ENCODE measurements around the gene WDR38.
A peak's percentile ranks its signal among the peaks of the same experiment; 100 is the strongest.

Gene WDR38

GRCh38 chr9:124869466-124869985 is 16.3 kb downstream of the WDR38 start:
- peak overlapping the region; percentile 70 for H3K9ac ChIP-seq (ENCODE audit: low read length)
- peaks cover 10% of the 10 kb centered on the region for H3K36me3 ChIP-seq (ENCODE audit: control insufficient read depth, insufficient read depth, low read length)
- peaks cover 26% of the 10 kb centered on the region for H3K4me1 ChIP-seq (ENCODE audit: control insufficient read depth, insufficient read depth, low read length)

GRCh38 chr9:124869986-124870560 is 16.8 kb downstream of the WDR38 start:
- Histone ChIP-seq H3K9ac (ENCODE audit: low read length) (peak overlapping the region; percentile 70), H3K27me3 (ENCODE audit: control insufficient read depth, insufficient read depth, low read length) (no peaks in the 10 kb centered on the region), H3K36me3 (ENCODE audit: control insufficient read depth, insufficient read depth, low read length) (peaks cover 14% of the 10 kb centered on the region), H3K27ac (ENCODE audit: low read depth, low read length) (peak overlapping the region; percentile 81), H3K4me3 (ENCODE audit: low read length) (peak overlapping the region; percentile 68), H3K4me1 (ENCODE audit: control insufficient read depth, insufficient read depth, low read length) (peaks cover 26% of the 10 kb centered on the region)

More at GRCh38 chr9:124869466-124869985, 16.3 kb downstream of the WDR38 start:
- Histone ChIP-seq H3K27me3 (ENCODE audit: control insufficient read depth, insufficient read depth, low read length) (no peaks in the 10 kb centered on the region), H3K27ac (ENCODE audit: low read depth, low read length) (peak overlapping the region; percentile 81), H3K4me3 (ENCODE audit: low read length) (peak overlapping the region; percentile 68)

- Histone ChIP-seq H3K27ac (ENCODE audit: low read depth, low read length) (peak overlapping the region; percentile 53), H3K9ac (ENCODE audit: low read length) (no peak overlapping the region), H3K4me3 (ENCODE audit: low read length) (peak overlapping the region; percentile 68), H3K36me3 (ENCODE audit: control insufficient read depth, insufficient read depth, low read length) (peaks cover 20% of the 10 kb centered on the region), H3K27me3 (ENCODE audit: control insufficient read depth, insufficient read depth, low read length) (no peaks in the 10 kb centered on the region), H3K4me1 (ENCODE audit: control insufficient read depth, insufficient read depth, low read length) (peaks cover 26% of the 10 kb centered on the region)
Observed at GRCh38 chr9:124870723-124871122, 17.5 kb downstream of the WDR38 start.

GRCh38 chr9:124871156-124871561 is 17.9 kb downstream of the WDR38 start:
- Histone ChIP-seq H3K27me3 (ENCODE audit: control insufficient read depth, insufficient read depth, low read length) (no peaks in the 10 kb centered on the region), H3K4me1 (ENCODE audit: control insufficient read depth, insufficient read depth, low read length) (peaks cover 26% of the 10 kb centered on the region), H3K27ac (ENCODE audit: low read depth, low read length) (no peak overlapping the region), H3K36me3 (ENCODE audit: control insufficient read depth, insufficient read depth, low read length) (peaks cover 20% of the 10 kb centered on the region), H3K9ac (ENCODE audit: low read length) (no peak overlapping the region), H3K4me3 (ENCODE audit: low read length) (no peak overlapping the region)

- H3K4me3 ChIP-seq (ENCODE audit: low read length), result no peak overlapping the region
- no peak overlapping the region for H3K27ac ChIP-seq (ENCODE audit: low read depth, low read length)
- no peak overlapping the region for H3K9ac ChIP-seq (ENCODE audit: low read length)
- H3K36me3 ChIP-seq (ENCODE audit: control insufficient read depth, insufficient read depth, low read length), result peaks cover 27% of the 10 kb centered on the region
- no peaks in the 10 kb centered on the region for H3K27me3 ChIP-seq (ENCODE audit: control insufficient read depth, insufficient read depth, low read length)
- H3K4me1 ChIP-seq (ENCODE audit: control insufficient read depth, insufficient read depth, low read length), result peaks cover 20% of the 10 kb centered on the region
Observed at GRCh38 chr9:124873664-124874063, 20.4 kb downstream of the WDR38 start.

- Histone ChIP-seq H3K4me1 (ENCODE audit: control insufficient read depth, insufficient read depth, low read length) (peaks cover 13% of the 10 kb centered on the region), H3K27ac (ENCODE audit: low read depth, low read length) (no peak overlapping the region), H3K36me3 (ENCODE audit: control insufficient read depth, insufficient read depth, low read length) (peaks cover 35% of the 10 kb centered on the region), H3K4me3 (ENCODE audit: low read length) (no peak overlapping the region), H3K27me3 (ENCODE audit: control insufficient read depth, insufficient read depth, low read length) (no peaks in the 10 kb centered on the region), H3K9ac (ENCODE audit: low read length) (no peak overlapping the region)
Observed at GRCh38 chr9:124875501-124875900, 22.2 kb downstream of the WDR38 start.

- H3K4me1 ChIP-seq (ENCODE audit: control insufficient read depth, insufficient read depth, low read length), result peaks cover 4% of the 10 kb centered on the region
- no peak overlapping the region for H3K4me3 ChIP-seq (ENCODE audit: low read length)
- H3K9ac ChIP-seq (ENCODE audit: low read length), result no peak overlapping the region
- peaks cover 47% of the 10 kb centered on the region for H3K36me3 ChIP-seq (ENCODE audit: control insufficient read depth, insufficient read depth, low read length)
- no peaks in the 10 kb centered on the region for H3K27me3 ChIP-seq (ENCODE audit: control insufficient read depth, insufficient read depth, low read length)
- H3K27ac ChIP-seq (ENCODE audit: low read depth, low read length), result no peak overlapping the region
Observed at GRCh38 chr9:124877021-124877782, 23.9 kb downstream of the WDR38 start.

- Histone ChIP-seq H3K27ac (ENCODE audit: low read depth, low read length) (no peak overlapping the region), H3K4me1 (ENCODE audit: control insufficient read depth, insufficient read depth, low read length) (no peaks in the 10 kb centered on the region), H3K4me3 (ENCODE audit: low read length) (no peak overlapping the region), H3K9ac (ENCODE audit: low read length) (no peak overlapping the region), H3K36me3 (ENCODE audit: control insufficient read depth, insufficient read depth, low read length) (peaks cover 47% of the 10 kb centered on the region), H3K27me3 (ENCODE audit: control insufficient read depth, insufficient read depth, low read length) (no peaks in the 10 kb centered on the region)
Observed at GRCh38 chr9:124878021-124878420, 24.8 kb downstream of the WDR38 start.

- no peaks in the 10 kb centered on the region for H3K27me3 ChIP-seq (ENCODE audit: control insufficient read depth, insufficient read depth, low read length)
- peaks cover 44% of the 10 kb centered on the region for H3K36me3 ChIP-seq (ENCODE audit: control insufficient read depth, insufficient read depth, low read length)
- H3K4me3 ChIP-seq (ENCODE audit: low read length), result no peak overlapping the region
- no peaks in the 10 kb centered on the region for H3K4me1 ChIP-seq (ENCODE audit: control insufficient read depth, insufficient read depth, low read length)
- no peak overlapping the region for H3K9ac ChIP-seq (ENCODE audit: low read length)
- no peak overlapping the region for H3K27ac ChIP-seq (ENCODE audit: low read depth, low read length)
Observed at GRCh38 chr9:124878518-124878917, 25.3 kb downstream of the WDR38 start.

- H3K27me3 ChIP-seq (ENCODE audit: control insufficient read depth, insufficient read depth, low read length), result no peaks in the 10 kb centered on the region
- H3K27ac ChIP-seq (ENCODE audit: low read depth, low read length), result no peak overlapping the region
- H3K4me1 ChIP-seq (ENCODE audit: control insufficient read depth, insufficient read depth, low read length), result no peaks in the 10 kb centered on the region
- peaks cover 39% of the 10 kb centered on the region for H3K36me3 ChIP-seq (ENCODE audit: control insufficient read depth, insufficient read depth, low read length)
- H3K4me3 ChIP-seq (ENCODE audit: low read length), result no peak overlapping the region
- no peak overlapping the region for H3K9ac ChIP-seq (ENCODE audit: low read length)
Observed at GRCh38 chr9:124879226-124879625, 26.0 kb downstream of the WDR38 start.

- Histone ChIP-seq H3K36me3 (ENCODE audit: control insufficient read depth, insufficient read depth, low read length) (peaks cover 31% of the 10 kb centered on the region), H3K9ac (ENCODE audit: low read length) (no peak overlapping the region), H3K27ac (ENCODE audit: low read depth, low read length) (no peak overlapping the region)
Observed at GRCh38 chr9:124880501-124880900, 27.2 kb downstream of the WDR38 start.

GRCh38 chr9:124881138-124881743 is 28.0 kb downstream of the WDR38 start:
- Histone ChIP-seq H3K27ac (ENCODE audit: low read depth, low read length) (no peak overlapping the region), H3K4me3 (ENCODE audit: low read length) (no peak overlapping the region), H3K4me1 (ENCODE audit: control insufficient read depth, insufficient read depth, low read length) (no peaks in the 10 kb centered on the region), H3K36me3 (ENCODE audit: control insufficient read depth, insufficient read depth, low read length) (peaks cover 33% of the 10 kb centered on the region), H3K9ac (ENCODE audit: low read length) (no peak overlapping the region), H3K27me3 (ENCODE audit: control insufficient read depth, insufficient read depth, low read length) (no peaks in the 10 kb centered on the region)

More at GRCh38 chr9:124880501-124880900, 27.2 kb downstream of the WDR38 start:
- Histone ChIP-seq H3K4me3 (ENCODE audit: low read length) (no peak overlapping the region), H3K4me1 (ENCODE audit: control insufficient read depth, insufficient read depth, low read length) (no peaks in the 10 kb centered on the region), H3K27me3 (ENCODE audit: control insufficient read depth, insufficient read depth, low read length) (no peaks in the 10 kb centered on the region)
